Measurements from ENCODE around the gene STXBP5.

- no peak for TF ChIP-seq POLR2A (IDR thresholded peaks at IDR 0.05)
- TF ChIP-seq, protein P1, sequence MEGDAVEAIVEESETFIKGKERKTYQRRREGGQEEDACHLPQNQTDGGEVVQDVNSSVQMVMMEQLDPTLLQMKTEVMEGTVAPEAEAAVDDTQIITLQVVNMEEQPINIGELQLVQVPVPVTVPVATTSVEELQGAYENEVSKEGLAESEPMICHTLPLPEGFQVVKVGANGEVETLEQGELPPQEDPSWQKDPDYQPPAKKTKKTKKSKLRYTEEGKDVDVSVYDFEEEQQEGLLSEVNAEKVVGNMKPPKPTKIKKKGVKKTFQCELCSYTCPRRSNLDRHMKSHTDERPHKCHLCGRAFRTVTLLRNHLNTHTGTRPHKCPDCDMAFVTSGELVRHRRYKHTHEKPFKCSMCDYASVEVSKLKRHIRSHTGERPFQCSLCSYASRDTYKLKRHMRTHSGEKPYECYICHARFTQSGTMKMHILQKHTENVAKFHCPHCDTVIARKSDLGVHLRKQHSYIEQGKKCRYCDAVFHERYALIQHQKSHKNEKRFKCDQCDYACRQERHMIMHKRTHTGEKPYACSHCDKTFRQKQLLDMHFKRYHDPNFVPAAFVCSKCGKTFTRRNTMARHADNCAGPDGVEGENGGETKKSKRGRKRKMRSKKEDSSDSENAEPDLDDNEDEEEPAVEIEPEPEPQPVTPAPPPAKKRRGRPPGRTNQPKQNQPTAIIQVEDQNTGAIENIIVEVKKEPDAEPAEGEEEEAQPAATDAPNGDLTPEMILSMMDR (IDR thresholded peaks at IDR 0.05): no peak
- TF ChIP-seq EP300 (IDR thresholded peaks at IDR 0.05): no peak
These were observed 70.6 kb downstream of the STXBP5 start for GRCh38 chr6:147274776-147275175.

Measured in ovary (tissue), 3 donors.